Muscle of arm (tissue), 12 donors: ENCODE measurements around the gene KRTAP10-9. TPM values are rescaled to one million over a fixed set of nuclear protein-coding genes. Genes with fewer than 3 reads are reported as not detected.
"Not testable (repeated sequence)": the region's sequence is repeated elsewhere in the genome, so short reads cannot be mapped to it uniquely, and the experiment has no call there.

Experiments used
- DNase-seq: peaks from one replicate; pipeline ENCODE4 v3.0.0-alpha.2; 2013
- polyA plus RNA-seq, 12 donors: library from polyadenylated mRNA; unstranded; fragments of 120-200 nt; gene quantifications; one replicate each; pipeline ENCODE4 v1.2.1, GENCODE V29; 2013; ENCODE audit not compliant: insufficient read length in 12 of 12

KRTAP10-9 gene
- polyA plus RNA-seq, 12 donors, result not detected

DNA sequence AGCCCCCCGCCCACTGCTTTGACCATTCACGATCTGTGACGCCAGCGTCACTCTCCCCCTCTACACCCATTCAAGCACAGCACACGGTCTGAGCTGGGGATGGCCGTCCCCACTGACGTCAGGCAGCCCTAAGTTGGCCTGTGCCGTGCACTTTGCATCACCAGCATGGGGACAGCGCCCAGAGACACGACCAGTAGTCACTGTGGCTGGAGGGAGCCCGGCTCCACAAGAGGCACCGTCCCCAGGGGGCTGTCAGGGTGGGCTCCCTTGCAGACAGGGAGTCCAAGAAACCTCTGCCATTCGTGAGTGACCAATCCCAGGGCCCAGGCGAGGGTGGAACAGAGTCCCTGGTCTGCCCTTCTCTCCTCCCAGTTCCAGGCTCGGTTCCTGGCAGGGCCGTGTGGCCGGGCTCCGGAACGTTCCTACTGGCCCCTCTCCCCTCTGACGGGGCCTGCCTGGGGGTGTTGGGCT lies 12.7 kb upstream of the KRTAP10-9 start:
- DNase-seq, result no peak

DNA sequence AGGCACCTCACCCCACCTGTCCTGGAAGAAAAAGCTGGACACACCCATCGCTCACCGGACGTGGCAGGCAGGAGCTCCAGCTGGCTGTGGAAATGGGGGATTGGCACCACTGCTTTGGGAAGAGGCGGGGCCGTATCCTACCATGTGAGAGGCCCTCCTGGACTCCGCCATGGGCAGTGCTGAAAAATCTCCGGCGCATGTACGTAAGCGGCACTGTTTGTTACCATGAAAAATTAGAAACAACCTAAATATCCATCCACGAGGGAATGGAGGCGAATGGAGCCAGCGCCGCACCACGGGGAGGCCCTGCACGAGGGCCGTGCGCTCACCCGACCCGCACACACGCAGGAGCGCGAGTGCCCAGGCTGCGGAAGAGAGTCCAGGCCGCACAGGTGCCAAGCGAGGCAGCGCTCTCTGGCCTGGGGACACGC lies 11.9 kb upstream of the KRTAP10-9 start:
- no peak for DNase-seq

DNA sequence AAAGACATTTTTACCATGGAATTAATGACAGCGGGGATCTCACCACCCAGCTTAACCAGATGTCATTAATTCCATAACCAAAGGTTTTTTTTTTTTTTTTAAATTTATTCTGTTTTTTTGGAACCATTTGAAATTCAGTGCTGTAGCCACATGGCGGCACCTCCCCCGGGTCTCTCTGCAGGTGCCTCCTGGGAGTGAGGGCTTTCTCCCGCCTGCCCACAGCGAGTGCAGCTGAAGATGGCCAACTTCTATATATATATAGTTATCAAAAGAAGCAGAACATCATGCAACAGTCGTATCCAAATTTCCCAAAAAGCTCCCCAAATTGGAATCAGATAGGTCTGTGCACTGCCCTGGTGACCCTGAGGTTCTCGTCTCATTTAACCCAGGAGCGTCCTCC lies 11.4 kb upstream of the KRTAP10-9 start:
- DNase-seq, result no peak

DNA sequence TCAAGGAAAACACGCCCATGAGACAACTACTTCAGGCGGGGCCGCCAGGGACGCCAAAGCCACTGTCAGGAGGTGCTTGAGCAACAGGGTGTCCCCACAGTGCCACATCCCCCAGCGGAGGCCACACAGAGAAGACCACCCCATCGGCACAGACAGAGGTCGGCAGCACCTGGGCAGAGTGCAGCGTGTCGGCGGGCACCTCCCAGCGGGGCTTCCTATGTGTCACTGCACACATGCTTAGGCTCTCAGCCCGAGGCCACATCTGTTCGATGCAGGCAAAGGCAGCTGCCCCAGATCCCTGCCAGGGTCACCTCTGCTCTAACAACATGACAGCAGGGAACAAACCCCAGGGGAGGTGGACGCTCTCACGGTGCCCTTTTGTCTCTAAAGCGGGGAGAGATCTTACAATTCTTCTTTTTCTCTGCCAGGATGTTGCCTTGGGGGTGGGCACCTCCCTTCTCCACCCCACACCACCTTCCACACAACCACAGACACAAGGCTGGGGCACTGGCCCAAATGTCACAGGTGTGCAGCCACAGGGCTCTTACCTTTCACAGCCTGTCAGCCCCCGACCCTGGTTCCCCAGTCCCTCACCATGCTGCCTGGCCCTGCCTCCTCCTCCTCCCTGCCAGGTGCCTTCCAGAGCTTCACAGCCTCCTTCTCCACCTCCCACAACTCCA lies 10.8 kb upstream of the KRTAP10-9 start:
- DNase-seq, result no peak

DNA sequence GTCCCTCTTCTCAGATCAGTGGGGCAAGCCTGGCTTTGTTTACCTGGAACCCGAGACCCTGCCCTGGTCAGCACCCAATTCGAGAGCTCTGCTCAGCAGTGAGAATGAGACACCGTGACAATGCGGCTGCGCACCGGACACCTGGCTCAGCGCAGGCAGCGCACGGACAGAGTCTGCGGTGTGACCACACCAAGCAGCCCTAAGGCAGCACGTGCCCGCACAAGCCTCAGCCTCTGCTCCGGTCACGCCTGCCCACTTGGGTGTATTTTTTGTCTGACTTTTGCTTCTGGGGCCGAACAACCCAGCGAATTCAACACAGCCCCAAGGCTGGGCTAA lies 10.3 kb upstream of the KRTAP10-9 start:
- no peak for DNase-seq

DNA sequence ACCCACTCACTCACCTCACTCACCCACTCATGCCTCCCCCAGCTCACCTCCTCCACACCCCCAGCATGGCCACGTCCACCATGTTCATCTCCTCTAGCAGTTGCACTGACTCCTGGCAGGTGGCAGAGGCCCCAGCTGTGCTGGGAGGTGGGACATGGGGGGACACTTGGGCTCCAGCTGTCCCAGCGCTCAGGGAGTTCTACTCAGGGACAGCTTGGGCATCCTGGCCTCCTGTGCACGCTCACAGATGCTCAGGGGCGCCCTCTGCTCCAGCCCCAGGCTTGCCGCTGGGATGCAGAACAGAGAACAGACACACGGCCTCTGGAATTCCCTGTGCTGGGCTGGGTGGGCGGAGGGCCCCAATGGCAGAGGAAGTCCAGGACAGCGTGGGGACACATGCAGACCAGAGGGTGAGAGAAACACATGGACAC lies 9.8 kb upstream of the KRTAP10-9 start:
- no peak for DNase-seq

DNA sequence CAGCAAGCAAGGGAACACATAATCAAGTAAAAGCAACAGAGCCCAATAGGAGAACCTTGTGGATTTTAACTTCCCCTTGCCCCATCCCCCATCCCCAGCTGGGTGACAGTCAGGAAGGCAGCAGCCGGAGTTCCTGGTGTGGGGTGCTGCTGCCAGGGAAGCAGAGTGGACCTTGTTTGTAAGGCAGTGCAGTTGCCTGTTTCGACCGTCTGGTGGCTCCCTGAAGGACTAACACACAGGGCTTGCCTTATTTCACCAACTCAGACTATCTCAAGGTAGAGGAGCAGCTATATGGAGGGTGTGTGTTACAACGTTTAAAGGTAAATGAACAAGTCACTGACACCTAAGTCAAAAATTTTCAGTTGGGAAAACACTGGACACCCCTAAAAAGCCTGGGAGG lies 8.4 kb upstream of the KRTAP10-9 start:
- no peak for DNase-seq

DNA sequence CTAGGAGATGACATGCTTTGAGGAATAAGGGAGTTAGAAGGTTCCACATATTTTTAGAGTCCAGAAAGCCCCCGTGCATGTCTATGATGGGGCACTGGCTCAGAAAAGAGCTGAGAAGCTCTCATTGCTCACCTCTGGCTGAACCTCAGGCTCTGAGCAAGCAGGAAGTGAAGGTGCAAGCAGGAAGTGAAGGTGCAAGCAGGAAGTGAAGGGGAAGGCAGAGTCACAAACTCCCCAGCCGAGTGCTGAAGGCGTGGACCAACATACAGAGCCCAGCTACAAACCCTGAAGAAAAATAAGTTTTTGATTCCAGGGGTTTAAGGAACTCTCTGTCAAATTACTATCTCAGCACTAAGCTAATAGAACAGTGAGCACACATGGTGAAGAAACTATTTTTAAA lies 8.0 kb upstream of the KRTAP10-9 start:
- no peak for DNase-seq

DNA sequence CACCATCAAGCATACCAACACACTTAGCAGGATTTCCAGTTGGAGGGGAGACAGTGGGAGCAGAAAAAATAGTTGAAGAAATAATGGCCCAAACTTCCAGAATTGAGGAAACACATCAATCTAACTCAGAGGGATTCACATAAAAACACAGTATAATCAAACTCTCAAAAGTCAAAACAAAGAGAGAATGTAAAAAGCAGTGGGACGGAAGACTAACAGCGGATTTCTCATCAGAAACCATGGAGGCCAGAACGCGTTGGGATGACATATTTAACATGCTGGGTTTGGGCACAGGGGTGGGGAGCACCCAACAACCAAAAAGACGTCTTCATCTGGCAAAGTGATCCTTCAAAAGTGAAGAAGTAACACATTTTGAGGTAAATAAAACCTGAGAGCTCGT lies 7.0 kb upstream of the KRTAP10-9 start:
- no peak for DNase-seq

DNA sequence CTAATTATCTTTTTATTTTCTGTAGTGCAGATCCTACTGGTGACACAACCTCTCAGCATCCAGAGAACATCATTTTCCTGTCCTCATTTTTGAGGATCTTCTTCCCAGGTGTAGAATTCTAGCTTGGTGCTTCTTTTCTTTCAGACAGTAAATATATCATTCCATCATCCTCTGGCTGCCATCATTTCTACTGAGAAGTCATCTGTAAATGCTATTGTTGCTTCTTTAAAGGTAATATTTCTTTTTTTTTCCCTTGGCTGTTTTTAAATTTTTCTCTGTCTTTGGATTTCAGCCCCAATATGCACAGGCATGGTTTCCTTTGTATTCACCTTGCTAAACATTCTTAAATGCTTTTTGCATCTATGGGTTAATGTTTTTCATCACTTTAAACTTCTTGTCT lies 3.3 kb upstream of the KRTAP10-9 start:
- DNase-seq, result no peak

DNA sequence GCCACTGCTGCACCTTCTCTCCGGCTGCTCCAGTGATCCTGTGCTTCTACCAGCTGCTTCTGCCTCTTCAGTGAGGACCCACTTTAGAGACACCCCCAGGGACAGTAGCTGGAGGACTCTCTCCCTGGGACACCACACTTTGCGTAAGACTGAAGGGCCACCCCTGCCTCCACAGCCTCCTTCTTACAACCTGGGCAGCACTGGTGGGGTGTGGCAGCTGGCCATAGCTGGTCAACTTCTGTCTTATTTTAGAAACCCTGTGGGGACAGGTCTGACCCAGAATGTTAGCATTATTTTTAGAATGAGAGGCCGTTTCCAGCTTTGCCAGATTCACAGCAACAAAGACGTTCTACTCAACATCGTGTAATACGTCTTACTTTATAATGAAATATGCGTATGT lies 1.1 kb upstream of the KRTAP10-9 start:
- DNase-seq, result no peak

DNA sequence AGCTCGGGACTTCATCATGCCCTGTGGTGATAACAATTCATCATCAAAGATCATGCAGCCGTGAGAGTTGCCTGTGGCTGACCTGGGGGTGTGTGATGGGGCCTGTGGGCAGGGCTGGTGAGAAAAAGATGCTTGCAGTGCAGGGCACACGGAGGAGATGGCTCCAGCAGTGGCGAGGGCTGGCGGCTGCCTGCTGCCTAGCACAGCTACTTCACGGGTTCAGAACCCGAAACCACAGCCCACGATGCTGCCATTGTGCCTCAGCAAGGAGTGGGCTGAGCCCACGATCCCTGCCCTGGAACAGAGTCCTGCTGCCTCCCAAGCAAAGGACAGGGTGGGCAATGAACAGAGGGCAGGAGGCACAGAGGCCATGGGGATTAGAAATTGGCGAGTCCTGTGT lies 631 bp upstream of the KRTAP10-9 start:
- DNase-seq, result no peak

DNA sequence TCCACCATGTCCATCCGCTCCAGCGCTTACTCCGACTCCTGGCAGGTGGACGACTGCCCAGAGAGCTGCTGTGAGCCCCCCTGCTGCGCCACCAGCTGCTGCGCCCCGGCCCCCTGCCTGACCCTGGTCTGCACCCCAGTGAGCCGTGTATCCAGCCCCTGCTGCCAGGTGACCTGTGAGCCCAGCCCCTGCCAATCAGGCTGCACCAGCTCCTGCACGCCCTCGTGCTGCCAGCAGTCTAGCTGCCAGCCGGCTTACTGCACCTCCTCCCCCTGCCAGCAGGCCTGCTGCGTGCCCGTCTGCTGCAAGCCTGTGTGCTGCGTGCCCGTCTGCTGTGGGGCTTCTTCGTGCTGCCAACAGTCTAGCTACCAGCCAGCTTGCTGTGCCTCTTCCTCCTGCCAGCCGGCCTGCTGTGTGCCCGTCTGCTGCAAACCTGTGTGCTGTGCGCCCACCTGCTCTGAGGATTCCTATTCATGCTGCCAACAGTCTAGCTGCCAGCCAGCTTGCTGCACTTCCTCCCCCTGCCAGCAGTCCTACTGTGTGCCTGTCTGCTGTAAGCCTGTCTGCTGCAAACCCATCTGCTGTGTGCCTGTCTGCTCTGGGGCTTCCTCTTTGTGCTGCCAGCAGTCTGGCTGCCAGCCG lies 409 bp downstream of the KRTAP10-9 start:
- DNase-seq, result not testable (repeated sequence)

DNA sequence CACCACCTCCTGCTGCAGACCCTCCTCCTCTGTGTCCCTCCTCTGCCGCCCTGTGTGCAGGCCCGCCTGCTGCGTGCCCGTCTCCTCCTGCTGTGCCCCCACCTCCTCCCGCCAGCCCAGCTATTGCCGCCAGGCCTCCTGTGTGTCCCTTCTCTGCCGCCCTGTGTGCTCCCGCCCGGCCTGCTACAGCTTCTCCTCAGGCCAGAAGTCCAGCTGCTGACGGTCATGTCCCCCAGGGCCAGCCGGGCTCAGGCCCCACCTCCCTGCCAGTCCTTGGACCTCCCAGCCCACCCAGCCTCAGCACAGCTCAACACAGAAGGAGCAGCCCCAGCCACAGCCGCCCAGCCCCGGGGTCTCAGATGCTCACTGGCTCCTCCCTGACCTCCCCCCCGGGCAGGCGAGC lies 939 bp downstream of the KRTAP10-9 start:
- DNase-seq, result not testable (repeated sequence)

DNA sequence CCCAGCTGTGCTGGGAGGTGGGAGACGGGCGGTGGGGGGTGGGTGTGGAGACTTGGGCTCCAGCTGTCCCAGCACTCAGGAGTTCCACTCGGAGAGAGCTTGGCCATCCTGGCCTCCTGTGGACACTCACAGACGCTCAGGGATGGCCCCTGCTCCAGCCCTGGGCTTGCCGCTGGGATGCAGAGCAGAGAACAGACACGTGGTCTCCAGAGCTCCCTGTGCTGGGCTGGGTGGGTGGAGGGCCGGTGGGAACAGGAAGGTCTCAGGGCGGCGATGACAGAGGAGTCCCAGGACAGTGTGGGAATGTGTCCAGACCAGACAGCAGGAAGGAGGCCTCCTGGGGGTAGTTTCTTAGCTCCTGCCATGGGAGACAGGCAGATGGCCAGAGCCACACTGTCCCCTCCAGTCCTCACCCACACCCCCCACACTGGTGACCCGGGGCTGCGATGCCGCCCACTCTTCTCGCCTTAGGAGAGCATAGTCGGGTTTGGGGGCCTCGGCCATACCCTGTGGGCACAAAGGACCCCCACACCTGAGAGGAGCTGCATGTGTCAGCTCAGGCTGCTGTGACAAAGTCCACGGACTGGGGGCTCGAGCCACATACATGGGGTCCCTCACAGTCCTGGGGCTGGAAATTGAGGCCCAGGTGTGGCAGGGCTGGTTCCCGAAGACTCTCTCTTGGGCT lies 2.0 kb downstream of the KRTAP10-9 start:
- DNase-seq, result no peak

DNA sequence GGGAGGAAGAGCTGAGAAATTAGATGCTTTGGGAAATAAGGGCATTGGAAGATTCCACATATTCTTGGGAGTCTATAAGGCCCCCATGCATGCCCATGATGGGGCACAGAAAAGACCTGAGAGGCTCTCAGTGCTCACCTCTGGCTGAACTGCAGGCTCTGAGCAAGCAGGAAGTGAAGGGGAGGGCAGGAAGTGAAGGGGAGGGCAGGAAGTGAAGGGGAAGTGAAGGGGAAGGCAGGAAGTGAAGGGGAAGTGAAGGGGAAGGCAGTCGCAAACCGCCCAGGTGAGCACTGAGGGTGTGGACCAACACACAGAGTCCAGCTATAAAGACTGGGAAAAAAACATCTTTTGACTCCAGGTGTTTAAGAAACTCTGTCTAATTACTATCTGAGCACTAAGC lies 3.5 kb downstream of the KRTAP10-9 start:
- no peak for DNase-seq

DNA sequence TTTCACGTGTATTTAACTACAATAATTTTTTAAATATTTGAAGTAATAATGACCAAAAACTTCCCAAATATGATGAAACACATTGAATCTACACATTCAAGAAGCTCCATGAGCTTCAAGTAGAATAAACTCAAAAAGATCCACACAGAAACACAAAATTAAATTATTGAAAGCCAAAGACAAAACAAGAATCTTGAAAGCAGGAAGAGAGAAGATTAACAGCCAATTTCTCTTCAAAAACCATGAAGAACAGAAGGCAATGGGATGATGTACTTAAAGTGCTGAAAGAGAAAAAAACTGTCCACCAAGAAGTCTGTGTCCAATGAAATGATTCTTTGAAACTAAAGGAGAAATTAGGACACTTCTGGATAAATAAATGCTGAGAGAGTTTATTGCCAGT lies 5.2 kb downstream of the KRTAP10-9 start:
- DNase-seq, result no peak

DNA sequence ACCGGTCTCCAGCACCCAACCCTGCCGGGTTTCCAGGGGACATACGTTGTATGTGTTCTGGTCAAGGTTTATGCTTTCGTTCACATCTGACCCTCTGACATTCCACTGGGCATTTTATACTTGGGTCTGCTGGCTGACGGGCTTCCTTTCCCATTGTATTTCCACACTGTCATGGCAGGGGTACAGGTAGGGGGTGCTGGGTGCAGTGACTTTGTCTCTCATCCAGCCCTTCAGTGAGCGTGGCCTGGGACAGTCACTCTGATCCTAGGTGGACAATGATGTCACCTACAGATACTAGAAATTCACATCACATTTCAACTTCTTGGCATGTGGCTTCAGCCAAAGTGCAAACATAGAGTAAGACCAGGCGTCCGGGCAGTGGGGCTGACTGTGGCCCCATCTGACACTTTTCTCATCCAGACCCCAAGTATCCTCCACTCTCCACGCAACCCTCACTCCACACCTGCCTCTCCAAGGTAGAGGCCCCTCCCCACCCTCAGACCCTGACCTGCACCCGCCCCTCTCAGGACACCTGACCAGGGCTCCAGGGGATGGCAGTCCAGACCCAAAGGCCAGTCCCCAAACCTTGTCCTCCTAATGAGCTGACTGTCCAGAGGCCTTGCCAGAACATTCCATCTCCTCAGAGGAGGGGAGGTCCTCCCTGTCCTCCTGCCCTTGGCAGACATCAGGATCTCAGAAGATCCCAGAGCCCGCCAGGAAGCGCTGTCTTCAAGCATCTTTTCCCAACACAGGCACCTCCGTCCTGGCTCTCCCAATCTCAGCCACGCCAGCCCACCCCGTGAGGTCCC lies 9.5 kb downstream of the KRTAP10-9 start:
- DNase-seq, result no peak

DNA sequence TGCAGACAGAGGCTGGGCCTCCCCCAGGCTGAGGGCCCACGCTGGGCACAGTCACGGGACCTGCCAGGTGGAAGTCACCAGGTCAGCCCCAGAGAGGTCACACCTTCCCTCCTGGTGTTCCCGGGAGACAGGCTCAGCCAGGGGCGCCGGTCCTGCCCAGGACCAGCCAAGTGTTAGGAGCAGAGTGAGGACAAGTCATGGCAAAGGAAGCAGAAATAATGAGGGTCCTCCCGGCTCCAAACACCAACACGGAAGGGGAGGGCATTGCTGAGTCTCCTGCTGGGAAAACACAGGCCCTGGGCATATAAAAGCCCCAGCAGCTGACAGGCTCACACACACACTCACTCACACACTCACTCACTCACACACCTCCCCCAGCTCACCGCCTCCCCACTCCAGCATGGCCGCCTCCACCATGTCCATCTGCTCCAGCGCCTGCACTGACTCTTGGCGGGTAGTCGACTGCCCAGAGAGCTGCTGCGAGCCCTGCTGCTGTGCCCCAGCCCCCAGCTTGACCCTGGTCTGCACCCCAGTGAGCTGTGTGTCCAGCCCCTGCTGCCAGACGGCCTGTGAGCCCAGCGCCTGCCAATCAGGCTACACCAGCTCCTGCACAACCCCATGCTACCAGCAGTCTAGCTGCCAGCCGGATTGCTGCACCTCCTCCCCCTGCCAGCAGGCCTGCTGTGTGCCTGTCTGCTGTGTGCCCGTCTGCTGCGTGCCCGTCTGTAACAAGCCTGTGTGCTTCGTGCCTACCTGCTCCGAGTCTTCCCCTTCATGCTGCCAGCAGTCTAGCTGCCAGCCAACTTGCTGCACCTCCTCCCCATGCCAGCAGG lies 10.3 kb downstream of the KRTAP10-9 start, which contains the start of gene KRTAP10-10:
KRTAP10-10 (plus strand) TSS at position 339 of the 833 bp plus-strand sequence; CDS start at position 401, 62 bp downstream.
- DNase-seq, result no peak

DNA sequence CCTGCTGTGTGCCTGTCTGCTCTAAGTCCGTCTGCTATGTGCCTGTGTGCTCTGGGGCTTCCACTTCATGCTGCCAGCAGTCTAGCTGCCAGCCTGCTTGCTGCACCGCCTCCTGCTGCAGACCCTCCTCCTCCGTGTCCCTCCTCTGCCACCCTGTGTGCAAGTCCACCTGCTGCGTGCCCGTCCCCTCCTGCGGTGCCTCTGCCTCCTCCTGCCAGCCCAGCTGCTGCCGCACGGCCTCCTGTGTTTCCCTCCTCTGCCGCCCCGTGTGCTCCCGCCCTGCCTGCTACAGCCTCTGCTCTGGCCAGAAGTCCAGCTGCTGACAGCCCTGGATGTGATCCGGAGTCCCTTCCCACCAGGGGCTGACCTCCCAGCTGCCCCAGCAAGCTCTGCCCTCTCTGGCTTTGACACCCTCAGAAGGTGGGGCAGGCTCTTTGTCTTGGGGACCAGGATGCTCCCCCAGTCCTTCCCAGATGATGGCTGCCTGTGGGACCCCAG lies 11.0 kb downstream of the KRTAP10-9 start:
- DNase-seq, result not testable (repeated sequence)
